Endothelial cell of umbilical vein (primary cell): ENCODE data around the gene PRH1. TPM values are rescaled to one million over a fixed set of nuclear protein-coding genes. Genes with fewer than 3 reads are reported as not detected.

Source experiments
- BruUV-seq: library from RNA; stranded (reverse); fragments of 400-500 nt; replicated peaks from 2 replicates; lab custom pipeline; 2021; lab: Mats Ljungman, UMichigan
- CTCF ChIA-PET: fragments of 300-600, 350-600 bp; sonication (Branson Sonifier 250); formaldehyde crosslinking; loops from one replicate; lab custom pipeline; 2021; ENCODE audit warnings: antibody characterized with exemption, inconsistent platforms; lab: Charles Lee
- POLR2A ChIA-PET: fragments of 300-600, 350-600 bp; sonication (Branson Sonifier 250); formaldehyde crosslinking; loops from one replicate; lab custom pipeline; 2021; ENCODE audit warnings: antibody characterized with exemption, inconsistent platforms; lab: Charles Lee
- DNase-seq: peaks from one replicate; pipeline ENCODE4 v3.0.0-alpha.2; 2011; ENCODE audit warnings: low read depth, low spot score
- FAIRE-seq: peaks from 2 replicates; lab custom pipeline; 2011; peaks lifted over from hg19 to GRCh38; lab: Jason Lieb, UNC
- H2AFZ ChIP-seq: 2 replicates; pipeline ENCODE4 v1.6.0; 2012; ENCODE audit warnings: low read depth, low read length, control low read depth, inconsistent platforms
- H3K27ac ChIP-seq: 2 replicates; pipeline ENCODE4 v1.5.1; 2011; ENCODE audit warnings: low read depth, mild to moderate bottlenecking, control low read depth, low read length, moderate library complexity; ENCODE audit not compliant: insufficient read depth
- H3K27me3 ChIP-seq, 2 experiments: 2 replicates each; pipeline versions ENCODE4 v1.6.0 to v1.6.1; 2011; ENCODE audit warnings: low read length in 2 of 2, mixed read lengths in 1 of 2; ENCODE audit not compliant: control insufficient read depth in 2 of 2, insufficient read depth in 2 of 2
- H3K36me3 ChIP-seq, 2 experiments: 2 replicates in 1 of 2; 3 replicates in 1 of 2; pipeline ENCODE4 v1.5.1; 2011; ENCODE audit warnings: low read length in 2 of 2, mild to moderate bottlenecking in 1 of 2, moderate library complexity in 1 of 2; ENCODE audit not compliant: control insufficient read depth in 2 of 2, insufficient read depth in 2 of 2; ENCODE audit errors: extremely low read depth in 1 of 2
- H3K4me1 ChIP-seq: 3 replicates; pipeline ENCODE4 v1.5.1; 2011; ENCODE audit warnings: mild to moderate bottlenecking, low read length; ENCODE audit not compliant: control insufficient read depth, insufficient read depth; ENCODE audit errors: extremely low read depth
- H3K4me2 ChIP-seq: 2 replicates; pipeline ENCODE4 v1.6.1; 2011; ENCODE audit warnings: low read length, control low read depth, mixed read lengths; ENCODE audit not compliant: insufficient read depth
- H3K4me3 ChIP-seq, 3 experiments: fragments of 200-600 bp in 1 of 3; sonication (generic), shearing (Covaris generic) in 1 of 3; replicated peaks in 1 of 3; 2 replicates each; pipeline ENCODE4 v1.5.1; 2011 to 2016; ENCODE audit warnings: control low read depth in 3 of 3, low read length in 3 of 3, mild to moderate bottlenecking in 2 of 3, inconsistent platforms in 1 of 3, low read depth in 1 of 3, moderate library complexity in 1 of 3; ENCODE audit not compliant: insufficient read depth in 1 of 3
- H3K79me2 ChIP-seq: 2 replicates; pipeline ENCODE4 v1.6.0; 2012; ENCODE audit warnings: low read length, inconsistent platforms; ENCODE audit not compliant: control insufficient read depth, insufficient read depth
- H3K9ac ChIP-seq: replicated peaks from 2 replicates; pipeline ENCODE3; 2011; ENCODE audit warnings: low read length, control low read depth; ENCODE audit not compliant: insufficient read depth; ENCODE audit errors: extremely low read depth
- H3K9me1 ChIP-seq: replicated peaks from 3 replicates; pipeline ENCODE4 v1.6.0; 2011; ENCODE audit warnings: mild to moderate bottlenecking, low read length; ENCODE audit not compliant: control insufficient read depth, insufficient read depth; ENCODE audit errors: extremely low read depth
- H3K9me3 ChIP-seq: replicated peaks from 2 replicates; pipeline ENCODE4 v1.5.1; 2012; ENCODE audit warnings: low read length, inconsistent platforms; ENCODE audit not compliant: control insufficient read depth, insufficient read depth
- H4K20me1 ChIP-seq: replicated peaks from 2 replicates; pipeline ENCODE3; 2011; ENCODE audit warnings: mild to moderate bottlenecking, low read length; ENCODE audit not compliant: control insufficient read depth, insufficient read depth; ENCODE audit errors: extremely low read depth
- EZH2 ChIP-seq: IDR thresholded peaks from 2 replicates; pipeline ENCODE4 v1.6.1; 2012; ENCODE audit warnings: borderline replicate concordance, low read depth, mild to moderate bottlenecking, moderate library complexity, low read length, inconsistent platforms; ENCODE audit not compliant: severe bottlenecking
- FOS ChIP-seq: IDR thresholded peaks from 2 replicates; pipeline ENCODE4 v1.6.1; 2011; ENCODE audit warnings: mild to moderate bottlenecking, low read length, moderate library complexity, borderline replicate concordance; ENCODE audit not compliant: insufficient read depth
- GATA2 ChIP-seq: IDR thresholded peaks from 2 replicates; pipeline ENCODE4 v1.7.0; 2011; ENCODE audit warnings: low read depth, mild to moderate bottlenecking, moderate library complexity, mixed read lengths, low read length; ENCODE audit not compliant: insufficient read length, insufficient read depth
- JUN ChIP-seq: IDR thresholded peaks from 2 replicates; pipeline ENCODE4 v1.6.1; 2011; ENCODE audit warnings: borderline replicate concordance, low read depth; ENCODE audit not compliant: insufficient read length, insufficient read depth
- MYC ChIP-seq: IDR thresholded peaks from one replicate; pipeline ENCODE4 v1.6.1; 2011; ENCODE audit warnings: mild to moderate bottlenecking, low read depth, low read length
- POLR2A ChIP-seq: IDR thresholded peaks from 2 replicates; pipeline ENCODE4 v1.6.1; 2012; ENCODE audit warnings: low read depth, mild to moderate bottlenecking, control low read depth, low read length
- POLR2AphosphoS5 ChIP-seq: IDR thresholded peaks from 2 replicates; pipeline ENCODE4 v1.6.1; 2012; ENCODE audit warnings: low read depth, mild to moderate bottlenecking, control low read depth, low read length, moderate library complexity; ENCODE audit not compliant: insufficient read depth
- dilution Hi-C: fragments of 300-500 bp; cut with MboI; formaldehyde crosslinking; loops from one replicate; pipeline ENCODE4 v1.15.0; 2019; ENCODE audit warnings: low sequenced_read_pairs; ENCODE audit not compliant: extremely low pct_ligation_motif_present
- intact Hi-C: fragments of 100-400 bp; cut with micrococcal nuclease; formaldehyde crosslinking; loops from one replicate; pipeline ENCODE4 v1.10.0; 2022
- polyA plus RNA-seq, 4 experiments: library from polyadenylated mRNA; depleted of rRNA in 3 of 4; stranded (reverse) in 3 of 4; unstranded in 1 of 4; fragments of >200 nt; gene quantifications; 2 replicates each; pipeline versions ENCODE4 v1.2.1 to v1.2.3, GENCODE V29; 2011 to 2012; ENCODE audit warnings: missing spikeins in 1 of 4
- total RNA-seq: library from RNA; stranded (reverse); gene quantifications from 2 replicates; pipeline ENCODE4 v1.2.3, GENCODE V29; 2021
- TF ChIP-seq, protein P1 (sequence below), 2 donors: IDR thresholded peaks; 1 replicate in 1 of 2; 2 replicates in 1 of 2; pipeline ENCODE4 v1.5.1; 2011; ENCODE audit warnings: low read length in 2 of 2, mild to moderate bottlenecking in 2 of 2, moderate library complexity in 2 of 2, control low read depth in 1 of 2, inconsistent platforms in 1 of 2, low read depth in 1 of 2; ENCODE audit not compliant: insufficient read depth in 1 of 2; ENCODE audit errors: extremely low read depth in 1 of 2
- TF ChIP-seq, protein P2 (sequence below): IDR thresholded peaks from 2 replicates; pipeline ENCODE4 v1.6.1; 2011; ENCODE audit not compliant: insufficient read depth, insufficient read length

PRH1 gene
- total and polyA plus RNA-seq, 2 donors (not counting 3 experiments of a cell fraction or from before 2014, with no cell fraction given) = 2.3 to 16.2 TPM

DNA sequence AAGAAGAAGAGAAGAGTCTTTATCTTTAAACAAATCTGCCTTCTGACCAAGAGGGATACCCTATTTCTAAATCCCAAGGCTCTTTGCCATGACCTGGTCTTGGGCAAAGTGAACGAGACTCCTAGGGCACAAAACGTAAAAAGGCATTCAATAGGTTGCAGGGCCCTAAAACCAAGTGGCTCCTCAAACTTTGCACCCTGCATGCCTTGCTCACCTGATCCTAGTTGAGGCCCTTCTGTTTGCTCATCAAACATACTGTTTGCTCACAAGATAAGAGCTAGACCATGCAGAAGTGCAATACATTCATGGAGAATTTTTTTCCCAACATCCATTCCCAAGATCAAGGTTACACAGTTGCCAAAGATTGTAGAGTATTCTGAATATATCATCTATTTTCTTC lies 7.9 kb upstream of the PRH1 start:
- no peaks in the 10 kb centered on the region for H3K79me2 ChIP-seq
- intact Hi-C loops (no loop called here), dilution Hi-C loops (no loop called here)
- H3K9ac ChIP-seq = no peak overlapping the region
- BruUV-seq = no TSS peak
- no peak overlapping the region for H3K4me2 ChIP-seq
- H3K36me3 ChIP-seq = no peaks in the 10 kb centered on the region
- DNase-seq (no peak), FAIRE-seq (no peak)
- no peak overlapping the region for H2AFZ ChIP-seq
- no peak for TF ChIP-seq POLR2AphosphoS5
- TF ChIP-seq, protein P1, sequence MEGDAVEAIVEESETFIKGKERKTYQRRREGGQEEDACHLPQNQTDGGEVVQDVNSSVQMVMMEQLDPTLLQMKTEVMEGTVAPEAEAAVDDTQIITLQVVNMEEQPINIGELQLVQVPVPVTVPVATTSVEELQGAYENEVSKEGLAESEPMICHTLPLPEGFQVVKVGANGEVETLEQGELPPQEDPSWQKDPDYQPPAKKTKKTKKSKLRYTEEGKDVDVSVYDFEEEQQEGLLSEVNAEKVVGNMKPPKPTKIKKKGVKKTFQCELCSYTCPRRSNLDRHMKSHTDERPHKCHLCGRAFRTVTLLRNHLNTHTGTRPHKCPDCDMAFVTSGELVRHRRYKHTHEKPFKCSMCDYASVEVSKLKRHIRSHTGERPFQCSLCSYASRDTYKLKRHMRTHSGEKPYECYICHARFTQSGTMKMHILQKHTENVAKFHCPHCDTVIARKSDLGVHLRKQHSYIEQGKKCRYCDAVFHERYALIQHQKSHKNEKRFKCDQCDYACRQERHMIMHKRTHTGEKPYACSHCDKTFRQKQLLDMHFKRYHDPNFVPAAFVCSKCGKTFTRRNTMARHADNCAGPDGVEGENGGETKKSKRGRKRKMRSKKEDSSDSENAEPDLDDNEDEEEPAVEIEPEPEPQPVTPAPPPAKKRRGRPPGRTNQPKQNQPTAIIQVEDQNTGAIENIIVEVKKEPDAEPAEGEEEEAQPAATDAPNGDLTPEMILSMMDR (IDR thresholded peaks at IDR 0.05; ENCODE audit: extremely low read depth in 1 of 2, insufficient read depth in 1 of 2, low read depth in 1 of 2, low read length in 2 of 2) = no peak
- TF ChIP-seq FOS = no peak
- TF ChIP-seq, protein P2, sequence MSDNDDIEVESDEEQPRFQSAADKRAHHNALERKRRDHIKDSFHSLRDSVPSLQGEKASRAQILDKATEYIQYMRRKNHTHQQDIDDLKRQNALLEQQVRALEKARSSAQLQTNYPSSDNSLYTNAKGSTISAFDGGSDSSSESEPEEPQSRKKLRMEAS = no peak
- no peak for TF ChIP-seq GATA2
- no peak for TF ChIP-seq EZH2
- TF ChIP-seq MYC = no peak
- no peak for TF ChIP-seq POLR2A
- no peak for TF ChIP-seq JUN
- H3K27ac ChIP-seq = no peak overlapping the region
- no peaks in the 10 kb centered on the region for H3K9me1 ChIP-seq
- no peaks in the 10 kb centered on the region for H4K20me1 ChIP-seq
- ChIA-PET POLR2A (no interaction called here), CTCF (interaction anchor here (1.2 kb wide), 1 partner anchor 41 kb away, joined by 3 read pairs; no protein-coding TSS in a partner anchor)
- H3K4me3 ChIP-seq = no peak overlapping the region
- H3K4me1 ChIP-seq = no peaks in the 10 kb centered on the region
- no peaks in the 10 kb centered on the region for H3K9me3 ChIP-seq
- no peaks in the 10 kb centered on the region for H3K27me3 ChIP-seq
